ENCODE data around the gene SLCO1A2. TPM values are rescaled to one million over a fixed set of nuclear protein-coding genes. Genes with fewer than 3 reads are reported as not detected.

Gene SLCO1A2
- total RNA-seq, 1 experiment from 2014 or later = not detected

DNA sequence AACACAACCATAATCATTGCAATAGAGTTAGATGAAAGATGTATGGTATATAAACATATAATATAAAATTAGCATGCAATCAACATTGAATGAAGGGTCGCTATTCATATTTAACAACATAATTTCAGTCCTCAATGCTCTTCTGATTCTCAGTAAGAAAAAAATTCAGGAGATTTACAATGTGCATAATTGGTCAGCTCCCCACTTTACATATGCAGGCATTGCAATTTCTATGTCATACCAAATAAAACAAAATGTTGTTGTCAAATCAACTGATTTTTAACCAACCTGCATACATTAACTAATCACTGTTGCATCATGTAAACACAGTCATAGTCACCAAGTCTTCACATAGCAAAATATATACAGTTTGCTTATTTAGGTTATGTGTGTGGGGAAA is 5.2 kb upstream of the SLCO1A2 start:
- Histone ChIP-seq H3K27me3 (ENCODE audit: control insufficient read depth, insufficient read depth, low read length) (no peaks in the 10 kb centered on the region), H3K4me1 (ENCODE audit: control insufficient read depth, insufficient read depth, low read length) (no peaks in the 10 kb centered on the region), H3K4me3 (ENCODE audit: low read depth in 2 of 2, low read length in 2 of 2) (no peak overlapping the region), H3K36me3 (ENCODE audit: control insufficient read depth, insufficient read depth, low read length) (no peaks in the 10 kb centered on the region), H3K9me3 (ENCODE audit: control insufficient read depth, insufficient read depth, low read depth, low read length) (no peaks in the 10 kb centered on the region), H3K27ac (ENCODE audit: low read length) (no peak overlapping the region)
- CTCF ChIA-PET = no interaction called here
- intact Hi-C loops (cut with micrococcal nuclease; ENCODE audit: unreplicated experiment) = no loop called here
- TF ChIP-seq POLR2AphosphoS5 (IDR thresholded peaks at IDR 0.05; ENCODE audit: low read depth, low read length) = no peak
- TF ChIP-seq, protein P1, sequence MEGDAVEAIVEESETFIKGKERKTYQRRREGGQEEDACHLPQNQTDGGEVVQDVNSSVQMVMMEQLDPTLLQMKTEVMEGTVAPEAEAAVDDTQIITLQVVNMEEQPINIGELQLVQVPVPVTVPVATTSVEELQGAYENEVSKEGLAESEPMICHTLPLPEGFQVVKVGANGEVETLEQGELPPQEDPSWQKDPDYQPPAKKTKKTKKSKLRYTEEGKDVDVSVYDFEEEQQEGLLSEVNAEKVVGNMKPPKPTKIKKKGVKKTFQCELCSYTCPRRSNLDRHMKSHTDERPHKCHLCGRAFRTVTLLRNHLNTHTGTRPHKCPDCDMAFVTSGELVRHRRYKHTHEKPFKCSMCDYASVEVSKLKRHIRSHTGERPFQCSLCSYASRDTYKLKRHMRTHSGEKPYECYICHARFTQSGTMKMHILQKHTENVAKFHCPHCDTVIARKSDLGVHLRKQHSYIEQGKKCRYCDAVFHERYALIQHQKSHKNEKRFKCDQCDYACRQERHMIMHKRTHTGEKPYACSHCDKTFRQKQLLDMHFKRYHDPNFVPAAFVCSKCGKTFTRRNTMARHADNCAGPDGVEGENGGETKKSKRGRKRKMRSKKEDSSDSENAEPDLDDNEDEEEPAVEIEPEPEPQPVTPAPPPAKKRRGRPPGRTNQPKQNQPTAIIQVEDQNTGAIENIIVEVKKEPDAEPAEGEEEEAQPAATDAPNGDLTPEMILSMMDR (IDR thresholded peaks at IDR 0.05) = no peak
- TF ChIP-seq REST (IDR thresholded peaks at IDR 0.05; ENCODE audit: insufficient read depth in 1 of 2, low read depth in 2 of 2, low read length in 1 of 2) = no peak
- TF ChIP-seq SIN3A (IDR thresholded peaks at IDR 0.05; ENCODE audit: borderline replicate concordance, insufficient read depth, low read depth, low read length) = no peak
- TF ChIP-seq TCF7L2 (IDR thresholded peaks at IDR 0.05; ENCODE audit: low read depth, low read length) = no peak
- ATAC-seq = no peak
- no TSS peak for BruUV-seq (replicated peaks)
- no peak for DNase-seq (ENCODE audit: low read depth, low spot score)
- POLR2A ChIA-PET = no interaction called here
- in situ Hi-C loops (cut with HindIII; ENCODE audit: low pct_unique_long_range_greater_than_20kb, low sequenced_read_pairs) = no loop called here

DNA sequence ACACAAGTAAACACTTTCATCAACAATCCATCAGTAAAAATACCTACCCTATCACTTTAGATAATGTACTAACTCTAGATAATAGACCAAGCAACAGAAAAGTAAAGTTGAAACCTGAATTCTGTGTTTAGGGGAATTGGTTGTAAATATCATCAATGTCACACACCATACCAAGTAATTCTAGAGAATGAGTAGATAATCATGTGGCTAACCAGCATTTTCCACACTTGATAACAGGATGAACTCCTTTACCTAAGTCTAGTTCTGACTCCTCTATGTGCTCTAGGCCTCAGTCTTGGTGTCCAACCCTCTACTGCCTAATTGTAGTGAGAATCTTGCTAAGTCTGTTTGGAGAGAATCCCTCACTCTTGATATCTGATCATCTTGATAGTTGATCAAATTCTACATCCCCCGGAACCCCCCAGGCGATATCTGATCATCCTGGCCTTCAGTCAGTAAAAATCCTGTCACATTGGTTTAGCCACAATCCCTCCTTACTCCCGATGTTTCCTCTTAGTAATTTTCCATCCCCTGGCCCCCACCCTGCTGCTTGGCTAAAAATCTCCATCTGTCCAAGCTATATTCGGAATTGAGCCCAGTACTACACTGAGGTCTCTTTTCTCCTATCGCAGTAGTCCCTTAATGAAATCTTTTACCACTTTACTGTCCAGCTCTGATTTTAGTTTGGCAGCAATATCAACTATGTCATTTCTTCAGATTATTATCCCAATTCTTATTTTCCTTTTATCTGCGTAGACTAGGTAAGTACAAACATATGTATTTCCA is 3.4 kb upstream of the SLCO1A2 start:
- ATAC-seq (no peak), DNase-seq (ENCODE audit: low read depth, low spot score) (no peak)
- Histone ChIP-seq H3K27ac (ENCODE audit: low read length) (no peak overlapping the region), H3K27me3 (ENCODE audit: control insufficient read depth, insufficient read depth, low read length) (no peaks in the 10 kb centered on the region), H3K4me1 (ENCODE audit: control insufficient read depth, insufficient read depth, low read length) (no peaks in the 10 kb centered on the region), H3K4me3 (ENCODE audit: low read depth in 2 of 2, low read length in 2 of 2) (no peak overlapping the region), H3K36me3 (ENCODE audit: control insufficient read depth, insufficient read depth, low read length) (no peaks in the 10 kb centered on the region), H3K9me3 (ENCODE audit: control insufficient read depth, insufficient read depth, low read depth, low read length) (no peaks in the 10 kb centered on the region)
- CTCF ChIA-PET = no interaction called here
- no peak for TF ChIP-seq REST (IDR thresholded peaks at IDR 0.05; ENCODE audit: insufficient read depth in 1 of 2, low read depth in 2 of 2, low read length in 1 of 2)
- TF ChIP-seq, protein P1 (IDR thresholded peaks at IDR 0.05) = no peak
- TF ChIP-seq TCF7L2 (IDR thresholded peaks at IDR 0.05; ENCODE audit: low read depth, low read length) = no peak
- no peak for TF ChIP-seq POLR2AphosphoS5 (IDR thresholded peaks at IDR 0.05; ENCODE audit: low read depth, low read length)
- TF ChIP-seq SIN3A (IDR thresholded peaks at IDR 0.05; ENCODE audit: borderline replicate concordance, insufficient read depth, low read depth, low read length) = no peak
- in situ Hi-C loops (cut with HindIII; ENCODE audit: low pct_unique_long_range_greater_than_20kb, low sequenced_read_pairs) (no loop called here), intact Hi-C loops (cut with micrococcal nuclease; ENCODE audit: unreplicated experiment) (no loop called here)
- POLR2A ChIA-PET = no interaction called here
- no TSS peak for BruUV-seq (replicated peaks)

Measured in Panc1 (cell line).